SK-N-SH treated with all-trans-retinoic acid at 6 μM for 48 hours (cell line): ENCODE measurements around the gene CTF1.

ENCODE experiments used
- ATAC-seq: fragments of 200-7000 bp; cut with Tn5 transposase; 3 replicates; pipeline ENCODE4 v1.9.1; 2020; ENCODE audit warnings: mild to moderate bottlenecking, moderate library complexity
- ARNTL ChIP-seq: fragments of 450-650 bp; formaldehyde crosslinking; IDR thresholded peaks from 2 replicates; pipeline ENCODE4 v1.5.0; 2020; ENCODE audit warnings: low read depth, mild to moderate bottlenecking, moderate library complexity, borderline replicate concordance
- BACH2 ChIP-seq: fragments of 250-450 bp; sonication (Bioruptor Pico); IDR thresholded peaks from 2 replicates; pipeline ENCODE4 v1.9.0; 2021; ENCODE audit warnings: mild to moderate bottlenecking, borderline replicate concordance
- CREB5 ChIP-seq: fragments of 250-450 bp; sonication (Bioruptor Pico); IDR thresholded peaks from 2 replicates; pipeline ENCODE4 v1.5.1; 2020; ENCODE audit warnings: low read depth, mild to moderate bottlenecking, moderate library complexity
- CSDC2 ChIP-seq: fragments of 250-450 bp; sonication (Bioruptor Pico); IDR thresholded peaks from 2 replicates; pipeline ENCODE4 v1.5.0; 2020; ENCODE audit warnings: mild to moderate bottlenecking, moderate library complexity
- CSRNP3 ChIP-seq: fragments of 250-450 bp; sonication (Bioruptor Pico); IDR thresholded peaks from 2 replicates; pipeline ENCODE4 v1.5.1; 2021; ENCODE audit warnings: mild to moderate bottlenecking, moderate library complexity
- ESRRG ChIP-seq: fragments of 250-450 bp; sonication (Bioruptor Pico); IDR thresholded peaks from 2 replicates; pipeline ENCODE4 v1.6.1; 2021; ENCODE audit warnings: mild to moderate bottlenecking
- GLIS3 ChIP-seq: fragments of 250-450 bp; sonication (Bioruptor Pico); IDR thresholded peaks from 2 replicates; pipeline ENCODE4 v1.5.0; 2020; ENCODE audit warnings: mild to moderate bottlenecking, moderate library complexity
- ISL1 ChIP-seq: fragments of 250-450 bp; sonication (Bioruptor Pico); IDR thresholded peaks from 2 replicates; pipeline ENCODE4 v2.1.2; 2022; ENCODE audit warnings: mild to moderate bottlenecking, moderate library complexity
- OSR1 ChIP-seq: fragments of 250-450 bp; sonication (Bioruptor Pico); IDR thresholded peaks from 2 replicates; pipeline ENCODE4 v1.8.0; 2022; ENCODE audit warnings: moderate library complexity, mild to moderate bottlenecking, inconsistent platforms
- PATZ1 ChIP-seq: fragments of 250-450 bp; sonication (Bioruptor Pico); IDR thresholded peaks from 2 replicates; pipeline ENCODE4 v1.8.0; 2020; ENCODE audit warnings: mild to moderate bottlenecking, moderate library complexity, borderline replicate concordance
- POU6F1 ChIP-seq: fragments of 250-450 bp; sonication (Bioruptor Pico); IDR thresholded peaks from 2 replicates; pipeline ENCODE4 v1.8.0; 2021; ENCODE audit warnings: low read depth, mild to moderate bottlenecking, moderate library complexity, borderline replicate concordance
- PPARA ChIP-seq: fragments of 250-450 bp; sonication (Bioruptor Pico); IDR thresholded peaks from 2 replicates; pipeline ENCODE4 v1.5.0; 2020; ENCODE audit warnings: mild to moderate bottlenecking, borderline replicate concordance
- RARB ChIP-seq: fragments of 250-450 bp; sonication (Bioruptor Pico); IDR thresholded peaks from 2 replicates; pipeline ENCODE4 v1.8.0; 2021; ENCODE audit warnings: mild to moderate bottlenecking, moderate library complexity
- SNAI2 ChIP-seq: fragments of 250-450 bp; sonication (Bioruptor Pico); IDR thresholded peaks from 2 replicates; pipeline ENCODE4 v1.5.0; 2020; ENCODE audit warnings: mild to moderate bottlenecking, moderate library complexity
- TCF4 ChIP-seq: fragments of 250-450 bp; sonication (Bioruptor Pico); IDR thresholded peaks from 2 replicates; pipeline ENCODE4 v1.8.0; 2021; ENCODE audit warnings: mild to moderate bottlenecking, moderate library complexity, borderline replicate concordance
- TOX ChIP-seq: fragments of 250-450 bp; sonication (Bioruptor Pico); IDR thresholded peaks from 2 replicates; pipeline ENCODE4 v1.8.0; 2021; ENCODE audit warnings: mild to moderate bottlenecking, moderate library complexity, borderline replicate concordance
- TSHZ2 ChIP-seq: fragments of 250-450 bp; sonication (Bioruptor Pico); IDR thresholded peaks from 2 replicates; pipeline ENCODE4 v1.5.0; 2020; ENCODE audit warnings: mild to moderate bottlenecking, moderate library complexity
- ZC3H10 ChIP-seq: fragments of 250-450 bp; sonication (Bioruptor Pico); IDR thresholded peaks from 2 replicates; pipeline ENCODE4 v1.5.1; 2021; ENCODE audit warnings: mild to moderate bottlenecking, moderate library complexity
- ZFP30 ChIP-seq: fragments of 450-650 bp; formaldehyde crosslinking; IDR thresholded peaks from 2 replicates; pipeline ENCODE4 v1.5.0; 2022; ENCODE audit warnings: mild to moderate bottlenecking, moderate library complexity
- ZNF70 ChIP-seq: fragments of 450-650 bp; formaldehyde crosslinking; IDR thresholded peaks from 2 replicates; pipeline ENCODE4 v1.5.0; 2020; ENCODE audit warnings: mild to moderate bottlenecking, moderate library complexity
- ZNF8 ChIP-seq: fragments of 450-650 bp; formaldehyde crosslinking; IDR thresholded peaks from 2 replicates; pipeline ENCODE4 v1.5.0; 2020; ENCODE audit warnings: mild to moderate bottlenecking, moderate library complexity

The CTF1 gene

GRCh38 chr16:30874244-30874820 is 22.1 kb upstream of the CTF1 start:
- ATAC-seq = no peak
- TF ChIP-seq RARB (CRISPR knock-in tag) = no peak
- TF ChIP-seq ZC3H10 (CRISPR knock-in tag) = no peak
- no peak for TF ChIP-seq SNAI2
- TF ChIP-seq PATZ1 = no peak
- no peak for TF ChIP-seq POU6F1 (CRISPR knock-in tag)
- no peak for TF ChIP-seq TCF4 (CRISPR knock-in tag)
- TF ChIP-seq CREB5 (CRISPR knock-in tag) = no peak
- TF ChIP-seq TSHZ2 (CRISPR knock-in tag) = no peak
- TF ChIP-seq ZNF8 (CRISPR knock-in tag) = no peak
- TF ChIP-seq BACH2 = no peak
- TF ChIP-seq ZNF70 (CRISPR knock-in tag) = no peak
- no peak for TF ChIP-seq CSRNP3 (CRISPR knock-in tag)
- no peak for TF ChIP-seq PPARA (CRISPR knock-in tag)
- no peak for TF ChIP-seq ZFP30
- no peak for TF ChIP-seq ARNTL (CRISPR knock-in tag)
- TF ChIP-seq CSDC2 (CRISPR knock-in tag) = no peak
- TF ChIP-seq GLIS3 (CRISPR knock-in tag) = no peak
- TF ChIP-seq ISL1 = no peak
- no peak for TF ChIP-seq OSR1
- TF ChIP-seq, all 23 proteins: peak for 0

- peak; percentile 95 for ATAC-seq
- no peak for TF ChIP-seq OSR1
- no peak for TF ChIP-seq CREB5 (CRISPR knock-in tag)
- no peak for TF ChIP-seq ISL1
- no peak for TF ChIP-seq PATZ1
- no peak for TF ChIP-seq CSRNP3 (CRISPR knock-in tag)
- no peak for TF ChIP-seq GLIS3 (CRISPR knock-in tag)
- TF ChIP-seq PPARA (CRISPR knock-in tag) = no peak
- TF ChIP-seq ESRRG (CRISPR knock-in tag) = no peak
- TF ChIP-seq ARNTL (CRISPR knock-in tag) = no peak
- TF ChIP-seq POU6F1 (CRISPR knock-in tag) = no peak
- no peak for TF ChIP-seq TCF4 (CRISPR knock-in tag)
- TF ChIP-seq ZC3H10 (CRISPR knock-in tag) = peak; percentile 66; the same call in 1 of the 2 replicates
- TF ChIP-seq ZNF70 (CRISPR knock-in tag) = no peak
- TF ChIP-seq TOX (CRISPR knock-in tag) = no peak
These were observed 21.3 kb upstream of the CTF1 start for GRCh38 chr16:30874821-30875717.
